DMS 273 (cell line): Measurements from ENCODE around the gene RPS6KA2.
A peak's percentile ranks its signal among the peaks of the same experiment; 100 is the strongest.
"Not testable (repeated sequence)": the region's sequence is repeated elsewhere in the genome, so short reads cannot be mapped to it uniquely, and the experiment has no call there.

ENCODE experiments used
- DNase-seq: peaks from one replicate; lab custom pipeline; 2025; ENCODE audit not compliant: unreplicated experiment; lab: John Stamatoyannopoulos, UW

The RPS6KA2 gene

GRCh38 chr6:166386111-166386510 lies 240.9 kb downstream of the RPS6KA2 start:
- no peak for DNase-seq

- DNase-seq: not testable (repeated sequence)
These were observed 243.2 kb downstream of the RPS6KA2 start for GRCh38 chr6:166383802-166384363.

GRCh38 chr6:166382933-166383801 lies 243.9 kb downstream of the RPS6KA2 start, which contains the start of gene MPC1:
Gene MPC1 (minus strand): TSS chr6:166382940. CDS start chr6:166382876, 64 bp downstream.
- peak; percentile 99 for DNase-seq

DNA sequence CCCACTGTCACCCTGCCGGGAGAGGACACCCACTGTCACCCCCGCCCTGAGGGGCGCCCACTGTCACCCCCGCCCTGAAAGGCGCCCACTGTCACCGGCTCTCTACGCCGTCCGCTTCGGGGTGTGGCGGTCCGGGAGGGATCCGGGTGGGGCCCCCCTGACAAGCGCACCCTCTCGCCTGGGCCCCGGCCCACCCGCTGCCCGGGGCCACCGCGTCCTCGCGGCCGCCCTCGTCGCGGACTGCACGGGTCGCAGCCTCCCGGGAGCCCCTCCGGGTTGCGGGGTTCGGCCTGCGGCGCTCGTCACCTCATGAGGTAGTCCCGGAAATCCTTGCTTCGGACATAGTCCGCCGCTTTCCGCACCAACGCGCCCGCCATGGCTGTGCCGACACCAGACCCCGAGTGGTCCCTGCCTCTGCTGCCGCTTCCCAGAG lies 244.5 kb downstream of the RPS6KA2 start:
- DNase-seq: no peak

- DNase-seq: peak; percentile 84
These were observed 245.1 kb downstream of the RPS6KA2 start for GRCh38 chr6:166381733-166382499.

DNA sequence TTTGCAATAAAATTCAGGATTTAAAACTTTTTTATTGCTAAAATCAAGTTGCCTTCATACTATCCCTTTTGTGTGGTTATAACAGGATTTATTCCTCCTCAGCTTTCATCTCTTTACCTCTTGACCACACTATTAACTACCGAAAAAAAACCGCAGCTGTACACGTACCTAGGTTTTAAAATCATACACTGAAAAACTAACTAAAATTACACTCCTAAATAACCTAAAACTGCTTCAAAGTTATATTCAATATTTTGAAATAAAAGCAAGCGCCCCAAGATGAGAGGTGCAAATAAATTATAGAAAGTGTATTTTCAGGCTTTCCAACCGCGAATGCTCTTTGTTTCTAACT lies 245.7 kb downstream of the RPS6KA2 start:
- DNase-seq: peak; percentile 50

DNA sequence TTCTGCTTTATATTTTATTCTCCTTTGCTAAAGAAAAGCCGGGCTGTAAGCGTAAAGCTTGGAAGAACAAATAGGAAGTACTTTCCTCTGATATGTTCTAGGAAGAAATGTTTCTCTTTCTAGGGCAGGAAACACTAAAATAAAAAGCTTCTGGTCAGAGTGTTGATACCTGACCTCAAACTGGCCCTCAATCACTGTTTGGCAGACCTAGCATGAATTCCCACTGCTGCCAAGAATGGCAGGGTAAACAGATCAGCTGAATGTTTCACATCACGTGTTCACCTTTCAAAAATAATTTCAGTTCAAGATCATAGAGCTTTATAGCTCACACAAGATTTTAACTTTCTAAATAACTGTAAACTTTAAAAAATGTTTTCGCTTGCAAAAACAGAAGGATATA lies 247.3 kb downstream of the RPS6KA2 start:
- DNase-seq: no peak

GRCh38 chr6:166379103-166379586 lies 247.9 kb downstream of the RPS6KA2 start:
- no peak for DNase-seq

GRCh38 chr6:166377721-166378120 lies 249.3 kb downstream of the RPS6KA2 start:
- no peak for DNase-seq

DNA sequence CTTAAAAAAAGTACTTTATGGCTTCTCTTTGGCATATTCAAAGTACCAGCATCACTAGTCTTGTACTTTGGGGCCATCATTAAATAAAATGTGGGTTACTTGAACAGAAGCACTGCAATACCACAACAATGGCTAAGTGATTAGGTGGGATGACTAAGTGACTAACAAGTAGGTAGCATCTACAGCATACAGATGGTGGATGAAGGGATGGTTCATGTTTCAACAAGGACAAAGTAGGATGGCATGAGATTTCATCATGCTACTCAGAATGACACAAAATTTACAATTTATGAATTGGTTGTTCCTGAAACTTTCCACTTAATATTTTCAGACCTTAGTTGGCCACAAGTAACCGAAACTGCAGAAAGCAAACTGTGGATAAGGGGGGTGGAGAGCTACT lies 252.0 kb downstream of the RPS6KA2 start:
- DNase-seq: no peak

GRCh38 chr6:166370489-166370888 lies 256.6 kb downstream of the RPS6KA2 start:
- no peak for DNase-seq

- no peak for DNase-seq
These were observed 257.3 kb downstream of the RPS6KA2 start for GRCh38 chr6:166369782-166370181.

DNA sequence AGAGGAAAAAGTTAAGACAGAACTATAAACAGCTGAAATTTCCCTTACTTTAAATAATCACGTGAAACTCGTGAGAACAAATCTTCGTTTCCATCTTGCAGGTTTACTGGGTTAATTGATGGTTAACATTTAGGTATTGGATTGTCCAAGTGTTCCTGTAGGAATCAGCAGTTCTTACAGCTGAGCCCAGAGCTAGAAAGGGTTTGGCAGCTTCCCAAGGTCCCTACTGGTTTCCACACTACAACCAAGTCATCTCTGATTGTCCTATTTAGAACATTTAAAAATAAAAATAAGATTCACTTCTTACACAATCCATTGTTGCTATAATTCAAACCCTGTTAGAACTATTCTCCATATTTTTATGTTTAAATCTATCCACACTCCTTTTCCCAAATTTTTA lies 260.1 kb downstream of the RPS6KA2 start:
- no peak for DNase-seq

- no peak for DNase-seq
These were observed 261.2 kb downstream of the RPS6KA2 start for GRCh38 chr6:166365806-166366205.

GRCh38 chr6:166365221-166365620 lies 261.8 kb downstream of the RPS6KA2 start:
- DNase-seq: no peak

DNA sequence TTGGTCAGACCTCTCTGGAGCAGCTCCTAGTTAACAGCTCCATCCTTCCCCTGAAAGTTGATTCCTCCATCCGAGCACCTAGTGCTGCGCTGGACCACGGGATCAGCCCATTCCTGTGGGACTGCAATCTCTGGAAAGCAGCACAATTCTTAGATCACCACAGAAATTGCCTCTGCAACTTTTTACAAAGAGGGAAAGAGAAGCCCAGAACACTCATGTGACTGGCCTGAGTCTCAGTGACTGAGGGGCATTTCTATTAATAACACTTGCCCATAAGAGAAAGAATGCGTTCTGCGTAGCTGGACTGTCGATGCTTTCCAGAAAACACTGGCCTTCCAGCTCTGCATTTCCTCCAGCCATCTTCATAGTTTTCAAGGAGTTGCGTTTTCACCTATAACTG lies 262.6 kb downstream of the RPS6KA2 start:
- DNase-seq: no peak

- DNase-seq: not testable (repeated sequence)
These were observed 264.6 kb downstream of the RPS6KA2 start for GRCh38 chr6:166362427-166362826.

DNA sequence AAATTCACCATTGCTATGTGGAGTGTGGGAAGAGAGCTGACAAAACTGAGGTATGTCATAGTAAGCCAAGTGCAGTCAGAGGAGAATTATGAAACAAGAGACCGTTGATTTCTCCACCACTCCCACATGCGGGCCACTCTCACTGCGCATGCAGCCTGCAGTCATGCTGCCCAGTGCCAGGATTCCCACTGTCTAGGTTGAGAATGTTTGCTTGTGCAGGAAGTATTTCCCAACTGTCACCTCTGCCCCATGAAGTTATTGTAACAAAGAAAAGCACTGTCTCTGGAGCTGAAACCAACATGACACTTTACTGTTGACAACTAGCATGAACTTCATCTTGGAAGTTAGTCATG lies 266.0 kb downstream of the RPS6KA2 start:
- DNase-seq: no peak

DNA sequence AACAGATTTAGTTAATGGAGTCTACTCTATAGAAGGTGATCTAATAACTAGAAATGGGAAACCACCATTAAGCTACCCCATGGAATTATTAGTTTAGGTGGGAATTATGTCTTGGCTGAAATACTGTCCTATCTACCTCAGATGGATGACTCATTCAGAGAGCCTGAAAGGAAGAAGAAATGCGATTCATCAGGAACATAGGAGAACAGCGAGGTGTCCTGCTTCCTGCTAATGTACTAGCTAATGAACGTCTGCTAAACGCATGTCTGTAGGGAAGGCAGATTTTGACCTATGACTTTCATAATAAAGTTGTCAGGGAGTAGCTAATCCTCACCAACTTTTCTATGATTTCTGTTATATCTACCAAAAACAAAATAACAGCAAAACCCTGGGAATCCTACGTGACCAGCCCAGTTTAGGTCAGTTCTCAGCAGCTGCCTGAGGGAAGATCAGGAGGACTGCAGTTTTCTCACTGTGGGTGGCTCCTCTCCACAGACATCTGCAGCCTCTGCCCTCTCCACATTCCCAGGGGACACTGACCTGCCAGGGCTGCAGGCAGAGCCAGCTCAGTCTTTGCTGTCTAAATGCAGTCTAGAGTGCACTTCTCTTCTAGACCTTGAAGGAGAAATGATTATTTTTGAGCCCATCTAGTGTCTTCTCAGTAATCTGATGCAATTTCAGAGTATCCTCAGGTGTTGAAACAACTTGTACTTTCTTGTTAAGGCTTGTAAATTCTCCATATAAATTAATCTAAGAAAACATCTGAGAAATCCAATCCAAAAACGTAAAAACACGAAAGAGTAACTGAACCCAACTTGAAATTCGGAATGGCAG lies 266.6 kb downstream of the RPS6KA2 start:
- DNase-seq: no peak
